ENCODE measurements around the gene WWP2. TPM values are rescaled to one million over a fixed set of nuclear protein-coding genes. Genes with fewer than 3 reads are reported as not detected.
"Not testable (repeated sequence)": the region's sequence is repeated elsewhere in the genome, so short reads cannot be mapped to it uniquely, and the experiment has no call there.

Gene WWP2
- total RNA-seq, 2 donors from 2014 or later = 144 to 146 TPM

DNA sequence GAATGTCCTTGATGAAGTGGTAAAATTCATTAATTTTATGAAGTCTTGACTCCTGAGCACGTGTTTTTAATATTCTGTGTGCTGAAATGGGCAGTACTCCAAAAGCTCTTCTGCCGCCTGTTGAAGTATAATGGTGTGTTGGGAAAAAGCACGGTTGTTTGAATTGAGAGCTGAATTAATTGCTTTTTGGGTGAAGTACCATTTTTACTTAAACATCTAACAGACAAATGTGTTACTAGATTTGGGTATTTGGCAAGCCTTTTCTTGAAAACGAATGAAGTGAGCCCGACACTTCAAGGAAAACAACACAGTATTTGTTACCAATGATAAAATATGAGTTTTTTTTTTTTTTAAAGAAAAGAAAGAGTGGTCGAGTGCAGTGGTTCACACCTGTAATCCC lies 22.5 kb downstream of the WWP2 start:
- H3K27me3 ChIP-seq (replicated peaks; ENCODE audit: insufficient read depth) = no peaks in the 10 kb centered on the region
- H3K4me1 ChIP-seq (ENCODE audit: control insufficient read depth in 1 of 2, low read depth in 2 of 2) = no peaks in the 10 kb centered on the region
- peaks cover 5% of the 10 kb centered on the region for H3K36me3 ChIP-seq
- no peak overlapping the region for H3K27ac ChIP-seq
- no peak overlapping the region for H3K4me3 ChIP-seq
- TF ChIP-seq, protein P1, sequence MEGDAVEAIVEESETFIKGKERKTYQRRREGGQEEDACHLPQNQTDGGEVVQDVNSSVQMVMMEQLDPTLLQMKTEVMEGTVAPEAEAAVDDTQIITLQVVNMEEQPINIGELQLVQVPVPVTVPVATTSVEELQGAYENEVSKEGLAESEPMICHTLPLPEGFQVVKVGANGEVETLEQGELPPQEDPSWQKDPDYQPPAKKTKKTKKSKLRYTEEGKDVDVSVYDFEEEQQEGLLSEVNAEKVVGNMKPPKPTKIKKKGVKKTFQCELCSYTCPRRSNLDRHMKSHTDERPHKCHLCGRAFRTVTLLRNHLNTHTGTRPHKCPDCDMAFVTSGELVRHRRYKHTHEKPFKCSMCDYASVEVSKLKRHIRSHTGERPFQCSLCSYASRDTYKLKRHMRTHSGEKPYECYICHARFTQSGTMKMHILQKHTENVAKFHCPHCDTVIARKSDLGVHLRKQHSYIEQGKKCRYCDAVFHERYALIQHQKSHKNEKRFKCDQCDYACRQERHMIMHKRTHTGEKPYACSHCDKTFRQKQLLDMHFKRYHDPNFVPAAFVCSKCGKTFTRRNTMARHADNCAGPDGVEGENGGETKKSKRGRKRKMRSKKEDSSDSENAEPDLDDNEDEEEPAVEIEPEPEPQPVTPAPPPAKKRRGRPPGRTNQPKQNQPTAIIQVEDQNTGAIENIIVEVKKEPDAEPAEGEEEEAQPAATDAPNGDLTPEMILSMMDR (IDR thresholded peaks at IDR 0.05) = no peak
- no peak for ATAC-seq (ENCODE audit: insufficient number of reproducible peaks, low FRiP score, low read depth)
- no peak for DNase-seq (ENCODE audit: low spot score)
- no peaks in the 10 kb centered on the region for H3K9me3 ChIP-seq

DNA sequence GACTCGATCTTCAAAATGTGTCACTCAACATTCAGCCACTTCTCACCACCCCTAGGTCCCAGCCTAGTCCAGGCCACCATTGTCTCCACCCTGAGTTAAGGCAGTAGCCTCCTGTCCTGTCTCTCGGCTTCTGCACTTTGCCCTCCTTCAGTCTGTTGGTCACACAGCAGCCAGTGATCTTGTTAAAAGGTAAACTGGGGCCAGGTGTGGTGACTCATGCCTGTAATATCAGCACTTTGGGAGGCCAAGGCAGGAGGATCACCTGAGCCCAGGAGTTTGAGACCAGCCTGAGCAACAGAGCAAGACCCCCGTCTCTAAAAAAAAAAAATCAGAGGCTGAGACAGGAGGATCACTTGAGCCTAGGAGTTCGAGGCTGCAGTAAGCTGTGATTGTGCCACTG lies 25.8 kb downstream of the WWP2 start:
- Histone ChIP-seq H3K9me3 (no peaks in the 10 kb centered on the region), H3K27me3 (replicated peaks; ENCODE audit: insufficient read depth) (no peaks in the 10 kb centered on the region), H3K4me3 (no peak overlapping the region), H3K4me1 (ENCODE audit: control insufficient read depth in 1 of 2, low read depth in 2 of 2) (no peaks in the 10 kb centered on the region), H3K36me3 (peaks cover 15% of the 10 kb centered on the region), H3K27ac (no peak overlapping the region)
- ATAC-seq (ENCODE audit: insufficient number of reproducible peaks, low FRiP score, low read depth) (no peak), DNase-seq (ENCODE audit: low spot score) (no peak)
- TF ChIP-seq, protein P1 (IDR thresholded peaks at IDR 0.05) = no peak

DNA sequence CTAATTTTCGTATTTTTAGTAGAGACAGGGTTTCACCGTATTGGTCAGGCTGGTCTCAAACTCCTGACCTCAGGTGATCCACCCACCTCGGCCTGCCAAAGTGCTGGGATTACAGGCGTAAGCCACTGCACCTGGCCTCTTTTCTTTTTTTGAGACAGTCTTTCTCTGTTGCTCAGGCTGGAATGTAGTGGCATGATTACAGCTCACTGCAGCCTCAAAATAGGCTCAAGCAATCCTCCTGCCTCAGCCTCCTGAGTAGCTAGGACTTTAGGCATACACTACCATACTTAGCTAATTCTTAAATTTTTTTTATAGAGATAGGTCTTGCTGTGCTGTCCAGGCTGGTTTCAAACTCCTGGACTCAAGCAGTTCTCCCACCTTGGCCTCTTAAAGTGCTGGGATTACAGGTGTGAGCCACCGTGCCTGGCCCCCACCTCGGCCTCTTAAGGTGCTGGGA lies 29.3 kb downstream of the WWP2 start:
- not testable (repeated sequence) for H3K4me3 ChIP-seq; H3K27ac ChIP-seq; H3K27me3 ChIP-seq (replicated peaks; ENCODE audit: insufficient read depth); H3K4me1 ChIP-seq (ENCODE audit: control insufficient read depth in 1 of 2, low read depth in 2 of 2); DNase-seq (ENCODE audit: low spot score); H3K9me3 ChIP-seq; ATAC-seq (ENCODE audit: insufficient number of reproducible peaks, low FRiP score, low read depth)
- H3K36me3 ChIP-seq = peaks cover 15% of the 10 kb centered on the region

DNA sequence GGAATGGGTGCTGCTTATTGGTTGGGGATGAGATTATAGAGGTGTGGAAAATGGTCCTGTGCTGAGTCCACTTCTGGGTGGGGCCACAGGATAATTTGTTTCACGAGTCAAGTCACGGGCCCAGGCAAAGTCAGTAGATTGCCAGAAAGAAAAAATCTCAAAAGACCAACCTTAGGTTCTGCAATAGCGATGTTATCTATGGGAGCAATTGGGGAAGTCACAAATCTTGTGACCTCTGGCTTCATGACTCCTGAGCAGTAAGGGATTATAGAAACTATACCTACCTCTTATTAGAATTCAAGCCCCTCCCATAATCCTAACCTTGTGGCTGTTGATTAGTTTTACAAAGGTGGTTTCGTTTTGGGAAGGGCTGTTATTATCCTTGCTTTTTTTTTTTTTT lies 31.4 kb downstream of the WWP2 start:
- peaks cover 15% of the 10 kb centered on the region for H3K36me3 ChIP-seq
- DNase-seq (ENCODE audit: low spot score) = no peak
- H3K9me3 ChIP-seq = no peaks in the 10 kb centered on the region
- H3K27ac ChIP-seq = no peak overlapping the region
- H3K27me3 ChIP-seq (replicated peaks; ENCODE audit: insufficient read depth) = no peaks in the 10 kb centered on the region
- peaks cover 4 to 19% of the 10 kb centered on the region in 2 donors for H3K4me1 ChIP-seq (ENCODE audit: control insufficient read depth in 1 of 2, low read depth in 2 of 2)
- no peak overlapping the region for H3K4me3 ChIP-seq
- TF ChIP-seq, protein P1 (IDR thresholded peaks at IDR 0.05) = no peak
- ATAC-seq (ENCODE audit: insufficient number of reproducible peaks, low FRiP score, low read depth) = no peak

DNA sequence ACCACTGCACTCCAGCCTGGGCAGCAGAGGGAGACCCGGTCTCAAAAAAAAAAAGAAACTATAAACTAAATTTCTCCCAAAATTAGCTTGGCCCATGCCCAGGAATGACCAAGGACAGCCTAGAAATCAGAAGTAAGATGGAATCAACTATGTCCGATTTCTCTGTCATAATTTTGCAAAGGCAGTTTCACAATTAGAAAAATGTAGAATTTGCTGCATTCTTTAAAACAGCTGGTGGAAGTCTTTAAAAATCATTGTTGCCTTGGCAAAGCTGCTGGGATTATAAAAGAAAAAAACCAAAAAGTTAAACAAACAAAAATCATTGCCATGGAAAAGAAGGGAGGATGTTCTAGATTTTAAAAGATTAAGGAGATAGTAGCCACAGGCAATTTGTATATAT lies 32.4 kb downstream of the WWP2 start:
- Histone ChIP-seq H3K27ac (no peak overlapping the region), H3K4me3 (no peak overlapping the region), H3K9me3 (no peaks in the 10 kb centered on the region), H3K36me3 (peaks cover 11% of the 10 kb centered on the region), H3K4me1 (ENCODE audit: control insufficient read depth in 1 of 2, low read depth in 2 of 2) (peaks cover 4 to 28% of the 10 kb centered on the region in 2 donors), H3K27me3 (replicated peaks; ENCODE audit: insufficient read depth) (no peaks in the 10 kb centered on the region)
- DNase-seq (ENCODE audit: low spot score) (no peak), ATAC-seq (ENCODE audit: insufficient number of reproducible peaks, low FRiP score, low read depth) (no peak)
- TF ChIP-seq, protein P1 (IDR thresholded peaks at IDR 0.05) = no peak

All from thoracic aorta (tissue), 2 donors.